Left forelimb (tissue), 1 donor: ENCODE data around the gene HMCN2.

Experiments used
- DNase-seq: peaks from one replicate; pipeline ENCODE4 v3.0.0-alpha.2; 2018; ENCODE audit warnings: low spot score

HMCN2 gene

DNA sequence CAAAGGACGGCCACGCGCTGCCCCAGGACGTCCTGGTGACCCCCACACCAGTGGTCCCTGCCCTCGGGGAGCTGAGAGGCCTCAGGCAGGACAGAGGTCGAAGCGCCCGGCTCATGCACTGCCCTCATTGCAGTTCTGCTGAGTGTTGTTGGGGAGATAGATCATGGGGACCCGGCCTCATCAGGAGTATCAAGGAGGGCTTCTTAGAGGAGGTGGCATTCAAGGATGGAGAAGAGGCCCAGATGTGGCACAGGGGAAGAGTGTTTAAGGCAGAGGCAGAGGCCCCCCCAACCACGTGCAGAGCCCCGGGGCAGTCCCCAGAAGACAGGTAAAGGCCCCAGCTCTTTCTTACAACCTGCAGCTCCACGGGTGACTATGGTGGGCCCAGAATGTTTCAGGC is 205.4 kb downstream of the HMCN2 start:
- no peak for DNase-seq

GRCh38 chr9:130471411-130472183 is 206.0 kb downstream of the HMCN2 start:
- no peak for DNase-seq

DNA sequence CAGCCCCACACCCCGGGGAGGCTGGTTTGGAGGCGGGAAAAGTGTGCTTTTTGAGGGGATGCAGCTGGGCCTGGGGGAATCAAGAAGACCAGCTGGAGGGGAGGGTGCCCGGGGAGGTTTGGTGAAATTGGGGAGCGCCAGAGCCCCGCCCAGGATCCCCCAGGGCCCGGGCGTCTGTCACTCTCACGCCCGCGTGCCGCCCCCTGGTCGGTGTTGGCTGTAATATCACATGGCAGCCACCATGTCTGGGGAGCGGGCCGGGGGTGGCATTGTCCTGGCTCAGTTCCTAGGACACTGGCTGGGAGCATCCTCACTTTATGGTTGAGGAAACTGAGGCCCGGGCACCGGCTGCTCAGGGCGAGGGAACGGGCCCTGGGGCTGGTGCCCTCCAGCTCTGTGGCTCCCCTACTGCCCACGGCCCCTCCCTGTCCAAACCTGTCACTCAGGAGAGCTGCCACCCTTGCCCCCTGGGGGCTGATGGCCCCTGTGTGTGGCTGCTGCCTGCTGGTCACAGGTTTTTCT is 206.7 kb downstream of the HMCN2 start:
- DNase-seq: no peak

DNA sequence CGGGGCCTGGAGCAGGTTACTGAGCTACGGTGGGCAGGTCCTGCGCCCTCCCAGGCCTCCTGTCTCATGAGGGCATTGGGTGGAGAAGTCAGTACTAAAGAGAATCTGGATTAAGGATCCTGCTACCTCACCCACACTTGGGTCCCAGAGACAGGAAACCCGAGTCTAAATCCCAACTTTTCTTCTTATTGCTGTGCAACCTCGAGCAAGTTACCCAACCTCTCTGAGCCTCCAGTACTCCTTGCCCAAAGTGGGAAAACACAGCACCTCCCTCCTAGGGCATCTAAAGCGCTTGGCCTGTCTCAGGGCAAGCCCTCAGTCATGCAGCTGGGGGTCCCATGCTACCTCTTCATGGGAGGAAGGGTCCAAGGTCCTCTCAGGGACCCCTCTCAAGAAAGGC is 207.4 kb downstream of the HMCN2 start:
- no peak for DNase-seq

DNA sequence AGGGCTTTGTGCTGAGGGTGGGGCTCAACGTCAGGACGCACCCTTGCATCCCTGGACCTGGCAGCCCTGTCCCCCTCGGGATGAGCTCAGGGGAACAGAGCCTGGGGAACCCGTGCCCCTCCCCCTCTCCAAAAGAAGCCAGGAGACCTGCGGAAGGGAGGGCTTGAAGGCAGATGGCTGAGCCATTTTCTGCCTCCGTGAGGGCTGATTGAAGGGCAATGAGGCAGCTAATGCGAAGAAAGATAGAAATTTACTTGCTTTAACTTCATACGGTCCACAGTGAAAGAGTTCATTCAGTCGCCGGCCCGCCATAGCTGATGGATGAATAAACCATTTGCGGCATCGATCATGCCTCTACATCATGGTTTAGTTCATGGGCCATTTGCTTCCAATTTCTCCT is 208.0 kb downstream of the HMCN2 start:
- DNase-seq: no peak

- no peak for DNase-seq
These were observed 208.5 kb downstream of the HMCN2 start for GRCh38 chr9:130474106-130474505.

- no peak for DNase-seq
These were observed 210.7 kb downstream of the HMCN2 start for GRCh38 chr9:130476151-130476730.

- DNase-seq: no peak
These were observed 212.0 kb downstream of the HMCN2 start for GRCh38 chr9:130477564-130477963.

GRCh38 chr9:130478152-130478551 is 212.6 kb downstream of the HMCN2 start:
- no peak for DNase-seq

- no peak for DNase-seq
These were observed 213.4 kb downstream of the HMCN2 start for GRCh38 chr9:130478736-130479575.

GRCh38 chr9:130479587-130479986 is 214.0 kb downstream of the HMCN2 start:
- DNase-seq: no peak

- no peak for DNase-seq
These were observed 215.1 kb downstream of the HMCN2 start for GRCh38 chr9:130480673-130481072.

- no peak for DNase-seq
These were observed 216.9 kb downstream of the HMCN2 start for GRCh38 chr9:130482463-130482862.

- DNase-seq: no peak
These were observed 217.9 kb downstream of the HMCN2 start for GRCh38 chr9:130483371-130483971.
